Measurements from ENCODE around the gene EHMT2. TPM values are rescaled to one million over a fixed set of nuclear protein-coding genes. Genes with fewer than 3 reads are reported as not detected.
"Not testable (repeated sequence)": the region's sequence is repeated elsewhere in the genome, so short reads cannot be mapped to it uniquely, and the experiment has no call there.

Gene EHMT2
- total RNA-seq, 3 donors from 2014 or later (not counting 1 experiment from before 2014, with no cell fraction given), result 49.3 to 56.6 (median 55.8) TPM

- H3K4me3 ChIP-seq (ENCODE audit: low read length), result no peak overlapping the region
- intact Hi-C loops (cut with micrococcal nuclease), result no loop called here
- ATAC-seq, result no peak
- Mint-ChIP-seq H3K27ac (no peak overlapping the region), H3K4me3 (no peak overlapping the region), H3K9me3 (no peaks in the 10 kb centered on the region), H3K36me3 (no peaks in the 10 kb centered on the region), H3K4me1 (no peaks in the 10 kb centered on the region), H3K27me3 (ENCODE audit: low read depth in 2 of 2) (peaks cover 9 to 13% of the 10 kb centered on the region in 2 donors)
- DNase-seq, result no peak
- WGBS (ENCODE audit: insufficient coverage), result 17% methylated on average over 6 of the region's 6 CpGs
- peaks cover 3% of the 10 kb centered on the region for H3K27me3 ChIP-seq (ENCODE audit: control insufficient read depth, insufficient read depth, low read length)
- H3K9me3 ChIP-seq (ENCODE audit: control insufficient read depth, insufficient read depth, low read length), result no peaks in the 10 kb centered on the region
- H3K36me3 ChIP-seq (ENCODE audit: control insufficient read depth, insufficient read depth, low read length), result no peaks in the 10 kb centered on the region
- H3K4me1 ChIP-seq (ENCODE audit: control insufficient read depth, insufficient read depth, low read length), result no peaks in the 10 kb centered on the region
- no peak for TF ChIP-seq CTCF (IDR thresholded peaks at IDR 0.05)
- no peak overlapping the region for H3K27ac ChIP-seq (ENCODE audit: low read length)
These were observed 42.8 kb upstream of the EHMT2 start for GRCh38 chr6:31940256-31940664.

DNA sequence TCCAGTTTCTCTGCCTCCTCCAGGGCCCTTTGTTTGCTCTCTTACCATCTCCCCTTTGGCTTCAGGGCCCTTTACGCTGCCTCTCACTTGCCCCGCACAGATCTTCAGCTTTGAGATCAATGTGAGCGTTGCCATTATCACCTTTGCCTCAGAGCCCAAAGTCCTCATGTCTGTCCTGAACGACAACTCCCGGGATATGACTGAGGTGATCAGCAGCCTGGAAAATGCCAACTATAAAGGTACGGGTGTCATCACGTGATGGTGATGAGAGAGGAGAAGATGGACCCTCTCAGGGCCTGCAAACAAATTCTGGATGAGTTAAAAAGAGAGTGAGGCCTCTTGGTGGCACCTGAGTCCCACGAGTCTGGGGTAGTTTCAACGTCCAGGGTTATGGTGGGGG lies 38.3 kb upstream of the EHMT2 start:
- no peaks in the 10 kb centered on the region for H3K4me1 ChIP-seq (ENCODE audit: control insufficient read depth, insufficient read depth, low read length)
- no peaks in the 10 kb centered on the region for H3K4me1 Mint-ChIP-seq
- H3K36me3 ChIP-seq (ENCODE audit: control insufficient read depth, insufficient read depth, low read length), result no peaks in the 10 kb centered on the region
- H3K9me3 Mint-ChIP-seq, result no peaks in the 10 kb centered on the region
- peaks cover 0 to 7% of the 10 kb centered on the region in 2 donors for H3K27me3 Mint-ChIP-seq (ENCODE audit: low read depth in 2 of 2)
- no peak overlapping the region for H3K27ac Mint-ChIP-seq
- no peak overlapping the region for H3K27ac ChIP-seq (ENCODE audit: low read length)
- H3K9me3 ChIP-seq (ENCODE audit: control insufficient read depth, insufficient read depth, low read length), result no peaks in the 10 kb centered on the region
- H3K4me3 Mint-ChIP-seq, result no peak overlapping the region
- 90% methylated on average over 9 of the region's 9 CpGs for WGBS (ENCODE audit: insufficient coverage)
- ATAC-seq, result no peak
- H3K36me3 Mint-ChIP-seq, result no peaks in the 10 kb centered on the region
- TF ChIP-seq CTCF (IDR thresholded peaks at IDR 0.05), result no peak
- no peaks in the 10 kb centered on the region for H3K27me3 ChIP-seq (ENCODE audit: control insufficient read depth, insufficient read depth, low read length)
- intact Hi-C loops (cut with micrococcal nuclease), result no loop called here
- no peak overlapping the region for H3K4me3 ChIP-seq (ENCODE audit: low read length)
- DNase-seq, result no peak

DNA sequence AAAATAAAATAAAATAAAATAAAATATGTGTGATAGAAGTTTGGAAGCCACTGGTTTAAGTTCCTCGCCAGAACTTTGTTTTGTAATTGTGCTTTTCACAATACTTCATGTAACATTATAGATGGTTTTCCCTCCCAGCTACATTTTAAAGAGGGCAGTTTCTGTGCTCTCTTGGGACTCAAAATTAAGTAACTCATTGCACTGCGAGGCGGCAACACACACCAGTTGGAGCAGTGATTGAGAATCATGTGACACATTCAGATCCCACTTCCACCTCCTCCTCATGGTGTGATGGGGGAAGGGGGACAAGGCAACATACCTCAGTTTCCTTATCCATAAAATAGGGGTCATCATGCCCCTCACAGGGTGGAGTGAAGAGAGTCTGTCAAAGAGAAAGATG lies 37.5 kb upstream of the EHMT2 start:
- no CpG with 5 or more reads among the region's 3 CpGs for WGBS (ENCODE audit: insufficient coverage)
- Mint-ChIP-seq H3K27me3 (ENCODE audit: low read depth in 2 of 2) (no peaks in the 10 kb centered on the region), H3K9me3 (no peaks in the 10 kb centered on the region), H3K36me3 (no peaks in the 10 kb centered on the region), H3K4me3 (no peak overlapping the region), H3K4me1 (no peaks in the 10 kb centered on the region), H3K27ac (no peak overlapping the region)
- intact Hi-C loops (cut with micrococcal nuclease), result no loop called here
- Histone ChIP-seq H3K27ac (ENCODE audit: low read length) (no peak overlapping the region), H3K27me3 (ENCODE audit: control insufficient read depth, insufficient read depth, low read length) (no peaks in the 10 kb centered on the region), H3K4me1 (ENCODE audit: control insufficient read depth, insufficient read depth, low read length) (no peaks in the 10 kb centered on the region), H3K4me3 (ENCODE audit: low read length) (no peak overlapping the region), H3K36me3 (ENCODE audit: control insufficient read depth, insufficient read depth, low read length) (no peaks in the 10 kb centered on the region), H3K9me3 (ENCODE audit: control insufficient read depth, insufficient read depth, low read length) (no peaks in the 10 kb centered on the region)
- no peak for ATAC-seq
- no peak for TF ChIP-seq CTCF (IDR thresholded peaks at IDR 0.05)
- DNase-seq, result no peak

- DNase-seq, result no peak
- intact Hi-C loops (cut with micrococcal nuclease), result no loop called here
- no peak overlapping the region for H3K4me3 ChIP-seq (ENCODE audit: low read length)
- Mint-ChIP-seq H3K27me3 (ENCODE audit: low read depth in 2 of 2) (no peaks in the 10 kb centered on the region), H3K27ac (no peak overlapping the region), H3K9me3 (no peaks in the 10 kb centered on the region), H3K4me1 (no peaks in the 10 kb centered on the region), H3K36me3 (no peaks in the 10 kb centered on the region), H3K4me3 (no peak overlapping the region)
- no peak for TF ChIP-seq CTCF (IDR thresholded peaks at IDR 0.05)
- H3K27me3 ChIP-seq (ENCODE audit: control insufficient read depth, insufficient read depth, low read length), result no peaks in the 10 kb centered on the region
- H3K27ac ChIP-seq (ENCODE audit: low read length), result no peak overlapping the region
- 92% methylated on average over 18 of the region's 19 CpGs for WGBS (ENCODE audit: insufficient coverage)
- H3K36me3 ChIP-seq (ENCODE audit: control insufficient read depth, insufficient read depth, low read length), result no peaks in the 10 kb centered on the region
- no peak for ATAC-seq
- H3K9me3 ChIP-seq (ENCODE audit: control insufficient read depth, insufficient read depth, low read length), result no peaks in the 10 kb centered on the region
- H3K4me1 ChIP-seq (ENCODE audit: control insufficient read depth, insufficient read depth, low read length), result no peaks in the 10 kb centered on the region
These were observed 36.0 kb upstream of the EHMT2 start for GRCh38 chr6:31933537-31933936.

DNA sequence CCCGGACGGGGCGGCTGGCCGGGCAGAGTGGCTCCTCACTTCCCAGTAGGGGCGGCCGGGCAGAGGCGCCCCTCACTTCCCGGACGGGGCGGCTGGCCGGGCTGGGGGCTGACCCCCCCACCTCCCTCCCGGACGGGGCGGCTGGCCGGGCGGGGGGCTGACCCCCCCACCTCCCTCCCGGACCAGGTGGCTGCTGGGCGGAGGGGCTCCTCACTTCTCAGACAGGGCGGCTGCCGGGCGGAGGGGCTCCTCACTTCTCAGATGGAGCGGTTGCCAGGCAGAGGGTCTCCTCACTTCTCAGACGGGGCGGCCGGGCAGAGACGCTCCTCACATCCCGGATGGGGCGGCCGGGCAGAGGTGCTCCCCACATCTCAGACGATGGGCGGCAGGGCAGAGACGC lies 34.6 kb upstream of the EHMT2 start:
- H3K9me3 Mint-ChIP-seq; H3K4me1 ChIP-seq (ENCODE audit: control insufficient read depth, insufficient read depth, low read length); ATAC-seq: not testable (repeated sequence)

More for the DNA sequence above, 34.6 kb upstream of the EHMT2 start:
- H3K4me1 Mint-ChIP-seq; H3K4me3 ChIP-seq (ENCODE audit: low read length); H3K27me3 Mint-ChIP-seq (ENCODE audit: low read depth in 2 of 2); intact Hi-C loops (cut with micrococcal nuclease); H3K9me3 ChIP-seq (ENCODE audit: control insufficient read depth, insufficient read depth, low read length); H3K36me3 ChIP-seq (ENCODE audit: control insufficient read depth, insufficient read depth, low read length); H3K27ac Mint-ChIP-seq; H3K36me3 Mint-ChIP-seq; H3K27me3 ChIP-seq (ENCODE audit: control insufficient read depth, insufficient read depth, low read length); H3K27ac ChIP-seq (ENCODE audit: low read length); DNase-seq; H3K4me3 Mint-ChIP-seq: not testable (repeated sequence)
- WGBS (ENCODE audit: insufficient coverage), result 91% methylated on average over 21 of the region's 32 CpGs

Measured in natural killer cell (primary cell).